Stomach smooth muscle (tissue), 2 donors: ENCODE data around the gene CDC6.

ENCODE experiments used
- H3K27ac ChIP-seq: one replicate; pipeline ENCODE4 v1.7.0; 2013; ENCODE audit warnings: mild to moderate bottlenecking, low read length, inconsistent platforms
- H3K27me3 ChIP-seq, 2 donors: one replicate each; pipeline ENCODE4 v1.7.0; 2013; ENCODE audit warnings: low read length in 2 of 2; ENCODE audit not compliant: insufficient read depth in 2 of 2, control insufficient read depth in 1 of 2
- H3K36me3 ChIP-seq, 2 donors: one replicate each; pipeline ENCODE4 v1.7.0; 2013; ENCODE audit warnings: low read length in 2 of 2; ENCODE audit not compliant: control insufficient read depth in 2 of 2, insufficient read depth in 2 of 2
- H3K4me1 ChIP-seq: one replicate; pipeline ENCODE4 v1.7.0; 2013; ENCODE audit warnings: low read length; ENCODE audit not compliant: control insufficient read depth, insufficient read depth
- H3K4me3 ChIP-seq, 2 donors: one replicate each; pipeline ENCODE4 v1.7.0; 2013; ENCODE audit warnings: low read length in 2 of 2
- H3K9ac ChIP-seq, 2 donors: one replicate each; pipeline ENCODE4 v1.7.0; 2013; ENCODE audit warnings: low read length in 2 of 2, mild to moderate bottlenecking in 1 of 2
- H3K9me3 ChIP-seq, 2 donors: one replicate each; pipeline ENCODE4 v1.7.0; 2013; ENCODE audit warnings: low read length in 2 of 2; ENCODE audit not compliant: control insufficient read depth in 2 of 2
- donor health status: healthy.
- donor health status: Pancreatic carcinoma.

Gene CDC6

DNA sequence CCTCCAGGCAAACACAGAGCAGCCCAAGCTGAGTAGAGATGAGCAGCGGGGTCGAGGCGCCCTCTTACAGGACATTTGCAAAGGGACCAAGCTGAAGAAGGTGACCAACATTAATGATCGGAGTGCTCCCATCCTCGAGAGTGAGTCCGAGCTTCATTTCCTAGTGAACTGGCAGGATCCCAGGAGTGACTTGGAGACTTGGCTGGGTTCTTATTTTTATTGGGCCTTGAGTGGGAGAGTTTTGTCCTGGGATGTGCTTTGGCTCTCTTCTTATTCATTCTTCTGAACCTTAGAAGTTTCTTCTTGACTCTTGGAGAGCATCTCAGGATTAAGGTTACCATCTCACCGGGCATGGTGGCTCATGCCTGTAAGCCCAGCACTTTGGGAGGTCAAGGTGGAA, 27.2 kb upstream of the CDC6 start:
- Histone ChIP-seq H3K4me1 (no peaks in the 10 kb centered on the region), H3K36me3 (peaks cover 41 to 54% of the 10 kb centered on the region in 2 donors)

DNA sequence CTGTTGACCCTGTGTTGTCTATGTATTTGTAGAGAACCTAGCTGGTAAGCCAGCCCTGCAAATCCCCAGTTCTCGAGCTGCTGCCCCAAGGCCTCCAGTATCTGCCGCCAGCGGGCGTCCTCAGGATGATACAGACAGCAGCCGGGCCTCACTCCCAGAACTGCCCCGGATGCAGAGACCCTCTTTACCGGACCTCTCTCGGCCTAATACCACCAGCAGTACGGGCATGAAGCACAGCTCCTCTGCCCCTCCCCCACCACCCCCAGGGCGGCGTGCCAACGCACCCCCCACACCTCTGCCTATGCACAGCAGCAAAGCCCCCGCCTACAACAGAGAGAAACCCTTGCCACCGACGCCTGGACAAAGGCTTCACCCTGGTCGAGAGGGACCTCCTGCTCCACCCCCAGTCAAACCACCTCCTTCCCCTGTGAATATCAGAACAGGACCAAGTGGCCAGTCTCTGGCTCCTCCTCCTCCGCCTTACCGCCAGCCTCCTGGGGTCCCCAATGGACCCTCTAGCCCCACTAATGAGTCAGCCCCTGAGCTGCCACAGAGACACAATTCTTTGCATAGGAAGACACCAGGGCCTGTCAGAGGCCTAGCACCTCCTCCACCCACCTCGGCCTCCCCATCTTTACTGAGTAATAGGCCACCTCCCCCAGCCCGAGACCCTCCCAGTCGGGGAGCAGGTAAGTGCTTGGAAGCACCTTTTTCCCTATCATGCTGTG, 23.1 kb upstream of the CDC6 start:
- Histone ChIP-seq H3K27ac (no peak overlapping the region), H3K4me3 (no peak overlapping the region), H3K9me3 (no peaks in the 10 kb centered on the region), H3K36me3 (peaks cover 42 to 52% of the 10 kb centered on the region in 2 donors), H3K9ac (no peak overlapping the region), H3K27me3 (no peaks in the 10 kb centered on the region), H3K4me1 (no peaks in the 10 kb centered on the region)

More for the DNA sequence above, 27.2 kb upstream of the CDC6 start:
- Histone ChIP-seq H3K4me3 (no peak overlapping the region), H3K9me3 (no peaks in the 10 kb centered on the region), H3K27ac (no peak overlapping the region), H3K9ac (no peak overlapping the region), H3K27me3 (no peaks in the 10 kb centered on the region)

DNA sequence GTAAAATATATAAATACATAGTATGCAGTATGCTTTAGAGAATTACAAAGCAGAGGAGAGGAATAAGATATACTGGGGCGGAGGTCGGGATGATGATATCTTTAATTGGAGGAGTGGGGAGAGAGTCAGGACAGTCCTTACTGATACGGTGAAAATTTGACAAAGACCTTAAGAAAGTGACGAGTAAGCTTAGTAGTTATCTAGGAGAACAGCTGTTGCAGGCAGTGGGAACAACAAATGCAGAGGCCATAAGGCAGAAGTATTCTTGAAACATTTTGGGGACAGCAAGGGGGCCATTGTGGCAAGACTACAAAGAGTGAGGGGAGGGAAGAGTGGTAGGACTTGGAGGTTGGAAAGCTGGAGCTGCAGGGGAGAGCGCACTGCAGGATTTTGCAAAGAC, 22.3 kb upstream of the CDC6 start:
- Histone ChIP-seq H3K27me3 (no peaks in the 10 kb centered on the region), H3K9ac (no peak overlapping the region), H3K4me3 (no peak overlapping the region), H3K4me1 (no peaks in the 10 kb centered on the region), H3K36me3 (peaks cover 42 to 47% of the 10 kb centered on the region in 2 donors), H3K9me3 (no peaks in the 10 kb centered on the region), H3K27ac (no peak overlapping the region)

DNA sequence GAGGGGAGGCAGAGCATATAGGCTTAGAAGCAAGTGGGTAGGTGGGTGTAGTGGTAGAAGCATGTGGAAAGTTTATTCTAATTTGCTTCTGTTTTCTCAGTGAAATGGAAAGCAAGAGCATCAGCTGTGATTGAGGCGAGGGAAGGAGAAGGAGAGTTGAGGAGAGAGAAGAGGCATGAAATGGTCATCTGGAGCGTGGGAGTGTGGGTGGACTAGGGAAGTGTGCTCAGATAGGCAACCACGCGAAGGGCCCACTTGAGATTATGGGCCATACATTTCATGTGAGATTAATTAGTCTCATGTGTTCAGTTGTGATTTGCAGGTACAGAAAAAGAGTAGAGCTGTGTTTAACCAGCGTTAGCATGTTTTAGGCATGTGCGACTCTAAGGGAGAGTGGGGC, 20.8 kb upstream of the CDC6 start:
- Histone ChIP-seq H3K36me3 (peaks cover 36 to 38% of the 10 kb centered on the region in 2 donors), H3K4me1 (no peaks in the 10 kb centered on the region), H3K9me3 (no peaks in the 10 kb centered on the region), H3K9ac (no peak overlapping the region), H3K27ac (no peak overlapping the region), H3K27me3 (no peaks in the 10 kb centered on the region), H3K4me3 (no peak overlapping the region)

DNA sequence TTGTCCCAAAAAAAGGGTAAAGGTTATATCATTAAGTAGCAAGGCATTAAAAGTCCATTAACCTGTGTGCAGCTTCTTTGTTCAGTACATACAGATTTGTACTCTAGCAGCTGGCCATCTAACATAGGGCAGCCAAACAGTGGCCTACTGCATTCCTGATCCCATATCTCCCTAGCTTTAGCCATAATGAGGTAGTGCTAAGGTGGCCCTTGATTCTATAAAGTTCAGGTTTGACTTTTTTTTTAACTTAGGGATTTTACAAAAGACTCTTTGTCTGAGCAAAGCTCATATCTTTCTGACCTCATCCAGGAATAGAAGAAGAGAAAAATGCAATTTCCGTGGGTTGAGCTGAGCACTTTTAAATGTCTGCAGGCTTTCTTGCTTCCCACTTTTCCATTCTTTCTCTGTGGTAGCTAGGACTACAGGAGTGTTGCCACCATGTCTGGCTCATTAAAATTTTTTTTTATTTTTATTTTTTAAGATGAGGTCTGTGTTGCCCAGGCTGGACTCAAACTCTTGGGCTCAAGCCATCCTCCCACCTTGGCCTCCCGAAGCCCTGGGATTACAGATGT, 19.5 kb upstream of the CDC6 start:
- no peak overlapping the region for H3K9ac ChIP-seq
- H3K36me3 ChIP-seq = peaks cover 29 to 34% of the 10 kb centered on the region in 2 donors
- H3K27me3 ChIP-seq = no peaks in the 10 kb centered on the region
- no peak overlapping the region for H3K27ac ChIP-seq
- H3K4me1 ChIP-seq = no peaks in the 10 kb centered on the region
- no peak overlapping the region for H3K4me3 ChIP-seq
- no peaks in the 10 kb centered on the region for H3K9me3 ChIP-seq

DNA sequence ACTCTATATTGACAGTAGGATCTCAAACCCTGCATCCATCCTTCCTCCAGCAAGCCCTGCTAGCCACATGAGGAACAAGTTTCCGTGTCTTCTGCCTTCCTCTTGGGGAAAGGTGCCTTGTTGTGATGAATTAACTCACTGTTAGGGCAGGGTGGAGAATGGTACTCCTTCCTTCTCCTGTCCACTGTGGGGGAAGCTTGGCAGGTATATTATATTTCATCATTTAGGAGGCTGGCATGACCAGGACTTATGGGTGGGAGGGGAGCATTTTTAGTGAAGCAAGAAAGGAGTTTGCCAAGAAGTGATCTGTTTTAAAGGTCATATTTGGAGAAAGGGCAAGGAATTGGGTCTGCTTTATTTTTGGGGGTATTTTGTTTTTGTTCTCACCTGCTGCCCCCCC, 9.3 kb upstream of the CDC6 start:
- H3K9ac ChIP-seq = no peak overlapping the region
- H3K4me1 ChIP-seq = no peaks in the 10 kb centered on the region
- no peak overlapping the region for H3K4me3 ChIP-seq
- no peaks in the 10 kb centered on the region for H3K27me3 ChIP-seq
- no peak overlapping the region for H3K27ac ChIP-seq
- H3K9me3 ChIP-seq = no peaks in the 10 kb centered on the region
- H3K36me3 ChIP-seq = peaks cover 25 to 54% of the 10 kb centered on the region in 2 donors

DNA sequence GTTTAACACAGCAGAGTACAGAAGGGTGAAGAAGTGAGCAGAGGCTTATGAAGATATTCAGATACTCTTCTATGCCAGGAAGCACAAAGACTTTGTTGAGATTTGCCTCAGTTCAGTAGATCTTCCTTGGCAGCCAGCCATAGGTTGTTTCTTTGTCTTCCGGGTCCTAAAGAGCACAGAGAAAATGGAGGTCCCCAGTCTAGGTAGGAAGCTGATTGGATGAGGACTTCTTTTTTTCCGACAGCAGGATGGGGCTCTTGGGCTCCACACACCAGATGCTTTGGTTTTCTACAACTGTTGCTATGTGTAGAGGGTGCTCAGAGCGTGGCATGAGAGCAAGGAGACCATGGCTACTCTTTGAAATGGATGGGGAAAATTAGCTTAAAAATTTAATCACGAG, 8.3 kb upstream of the CDC6 start:
- H3K4me3 ChIP-seq = no peak overlapping the region
- H3K27me3 ChIP-seq = no peaks in the 10 kb centered on the region
- H3K9ac ChIP-seq = no peak overlapping the region
- peaks cover 18 to 48% of the 10 kb centered on the region in 2 donors for H3K36me3 ChIP-seq
- H3K4me1 ChIP-seq = no peaks in the 10 kb centered on the region
- no peaks in the 10 kb centered on the region for H3K9me3 ChIP-seq
- H3K27ac ChIP-seq = no peak overlapping the region

DNA sequence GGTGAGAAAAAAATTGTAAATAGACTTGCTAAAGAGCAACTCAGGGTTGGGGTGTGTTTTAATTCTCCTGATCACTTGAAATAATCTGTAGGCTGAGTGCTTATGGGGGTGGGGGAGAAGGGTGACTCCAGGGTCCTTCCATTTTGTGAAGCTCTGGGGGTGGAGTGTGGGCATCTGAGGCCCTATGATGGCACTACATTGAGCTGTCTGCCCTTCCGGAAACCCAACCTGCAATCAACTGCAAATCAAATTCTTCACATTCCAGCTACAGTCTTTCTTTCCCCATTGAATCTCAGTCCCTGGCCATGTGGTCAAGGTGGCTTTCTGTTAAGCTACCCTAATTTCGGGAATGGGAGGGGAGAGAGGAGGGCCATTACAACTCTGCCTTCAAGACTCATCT, 6.0 kb upstream of the CDC6 start:
- no peaks in the 10 kb centered on the region for H3K4me1 ChIP-seq
- peaks cover 15 to 37% of the 10 kb centered on the region in 2 donors for H3K36me3 ChIP-seq
- H3K9ac ChIP-seq = no peak overlapping the region
- no peak overlapping the region for H3K4me3 ChIP-seq
- H3K9me3 ChIP-seq = no peaks in the 10 kb centered on the region
- no peaks in the 10 kb centered on the region for H3K27me3 ChIP-seq
- no peak overlapping the region for H3K27ac ChIP-seq

DNA sequence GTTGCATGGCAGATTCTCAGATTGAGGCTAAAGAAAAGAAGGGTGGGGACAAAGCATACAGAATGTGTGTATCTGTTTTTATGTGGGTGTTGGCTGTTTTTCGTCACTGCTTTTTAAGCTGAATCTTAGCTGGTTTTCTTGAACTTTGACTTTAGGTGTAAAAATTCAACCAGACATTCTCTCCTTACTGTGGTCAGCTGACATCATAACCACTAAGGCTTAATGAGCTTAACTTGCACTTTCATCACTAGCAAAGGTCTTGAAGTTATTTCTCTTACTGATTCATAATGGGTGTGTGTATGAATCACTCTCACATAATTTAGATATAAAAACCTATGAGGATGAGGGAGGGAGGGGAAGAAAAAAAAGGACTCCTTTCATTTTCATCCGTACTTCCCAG, 4.0 kb upstream of the CDC6 start:
- H3K27ac ChIP-seq = no peak overlapping the region
- H3K36me3 ChIP-seq = peaks cover 10 to 27% of the 10 kb centered on the region in 2 donors
- no peak overlapping the region for H3K4me3 ChIP-seq

DNA sequence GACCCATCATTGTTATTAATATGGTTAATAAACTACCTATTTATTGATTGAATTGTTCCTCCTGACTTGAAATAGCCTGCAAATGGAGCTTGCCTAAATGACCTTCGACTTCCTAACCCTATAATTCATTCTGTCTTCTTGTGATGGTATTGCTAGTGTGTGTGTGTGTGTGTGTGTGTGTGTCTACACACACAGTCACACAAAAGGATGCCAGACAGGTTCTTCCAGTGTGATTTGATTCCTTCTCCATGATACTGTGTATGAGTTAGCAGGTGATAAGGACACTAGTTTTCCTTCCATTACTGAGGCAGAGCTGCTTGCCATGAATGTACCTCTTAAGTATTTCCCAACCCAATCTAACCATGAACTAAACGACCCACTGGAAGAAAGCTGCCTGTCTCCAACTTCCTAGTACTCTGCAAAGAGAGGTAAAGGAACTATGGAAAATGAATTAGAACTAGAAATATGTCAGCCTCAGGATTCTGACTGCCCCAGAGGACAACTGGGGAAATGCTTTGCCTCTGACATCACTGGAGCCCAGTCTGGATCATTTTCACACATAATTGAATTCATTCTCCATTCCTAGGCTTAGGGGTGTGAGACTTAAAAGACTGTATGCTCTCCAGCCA, 3.5 kb upstream of the CDC6 start:
- Histone ChIP-seq H3K27ac (no peak overlapping the region), H3K36me3 (peaks cover 6 to 22% of the 10 kb centered on the region in 2 donors), H3K9me3 (no peaks in the 10 kb centered on the region), H3K27me3 (no peaks in the 10 kb centered on the region), H3K9ac (no peak overlapping the region), H3K4me1 (peaks cover 11% of the 10 kb centered on the region), H3K4me3 (no peak overlapping the region)

More for the DNA sequence above, 4.0 kb upstream of the CDC6 start:
- no peaks in the 10 kb centered on the region for H3K27me3 ChIP-seq
- H3K9me3 ChIP-seq = no peaks in the 10 kb centered on the region
- peaks cover 11% of the 10 kb centered on the region for H3K4me1 ChIP-seq
- no peak overlapping the region for H3K9ac ChIP-seq

DNA sequence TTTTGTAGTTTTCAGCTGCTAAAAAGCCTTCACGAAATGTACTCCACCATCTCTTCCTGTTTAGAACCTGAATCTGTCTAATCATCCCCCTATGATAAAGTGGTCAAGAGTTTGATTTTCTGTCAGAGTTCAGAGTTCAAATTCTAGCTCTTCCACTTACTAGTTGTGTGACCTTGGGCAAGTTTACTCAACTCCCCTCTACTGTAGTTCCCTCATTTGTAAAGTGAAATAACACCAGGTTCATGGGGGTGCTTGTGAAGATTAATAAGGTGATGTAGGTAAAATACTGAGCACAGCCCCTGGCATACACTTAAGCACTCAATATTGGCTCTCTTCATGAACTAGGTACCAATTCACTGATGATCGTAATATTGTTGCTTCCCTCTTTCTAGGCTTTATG, 1.2 kb upstream of the CDC6 start:
- H3K4me1 ChIP-seq = peaks cover 11% of the 10 kb centered on the region
- H3K36me3 ChIP-seq = peaks cover 0 to 4% of the 10 kb centered on the region in 2 donors
- H3K27me3 ChIP-seq = no peaks in the 10 kb centered on the region
- H3K27ac ChIP-seq = no peak overlapping the region
- H3K4me3 ChIP-seq = no peak overlapping the region
- no peak overlapping the region for H3K9ac ChIP-seq
- no peaks in the 10 kb centered on the region for H3K9me3 ChIP-seq
